GM12801 (cell line): ENCODE measurements around the gene TRIM24.

Source experiments
- CTCF ChIP-seq: IDR thresholded peaks from one replicate; pipeline ENCODE4 v1.5.1; 2011; ENCODE audit warnings: control low read depth; ENCODE audit not compliant: insufficient read length; ENCODE audit errors: extremely low read depth

Gene TRIM24

GRCh38 chr7:138618506-138618905, 158.4 kb downstream of the TRIM24 start:
- TF ChIP-seq CTCF: no peak

GRCh38 chr7:138618933-138619332, 158.9 kb downstream of the TRIM24 start:
- TF ChIP-seq CTCF: no peak

GRCh38 chr7:138622841-138623240, 162.8 kb downstream of the TRIM24 start:
- TF ChIP-seq CTCF: no peak

- TF ChIP-seq CTCF: no peak
These were observed 165.2 kb downstream of the TRIM24 start for GRCh38 chr7:138625084-138625848.

DNA sequence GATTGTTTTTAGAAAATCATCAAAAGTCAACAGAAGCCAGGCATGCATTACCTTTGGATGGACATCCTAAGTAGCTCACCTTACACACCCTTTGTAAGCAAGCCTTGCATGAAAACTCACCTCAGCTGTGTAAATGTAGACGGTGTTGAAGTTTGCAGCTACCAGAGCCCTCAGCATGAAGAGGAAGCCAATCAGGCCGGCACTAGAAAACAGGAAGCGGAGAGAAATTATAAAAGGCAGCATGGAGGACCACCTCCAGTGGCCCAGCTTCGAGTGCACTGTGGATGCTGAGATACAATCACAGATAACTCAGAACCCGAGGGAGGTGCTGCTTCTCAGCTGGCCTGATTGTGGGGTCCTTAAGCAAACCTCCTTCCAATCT, 165.8 kb downstream of the TRIM24 start:
- no peak for TF ChIP-seq CTCF

- TF ChIP-seq CTCF: no peak
These were observed 166.8 kb downstream of the TRIM24 start for GRCh38 chr7:138626846-138627245.

- TF ChIP-seq CTCF: no peak
These were observed 167.3 kb downstream of the TRIM24 start for GRCh38 chr7:138627361-138627760.

DNA sequence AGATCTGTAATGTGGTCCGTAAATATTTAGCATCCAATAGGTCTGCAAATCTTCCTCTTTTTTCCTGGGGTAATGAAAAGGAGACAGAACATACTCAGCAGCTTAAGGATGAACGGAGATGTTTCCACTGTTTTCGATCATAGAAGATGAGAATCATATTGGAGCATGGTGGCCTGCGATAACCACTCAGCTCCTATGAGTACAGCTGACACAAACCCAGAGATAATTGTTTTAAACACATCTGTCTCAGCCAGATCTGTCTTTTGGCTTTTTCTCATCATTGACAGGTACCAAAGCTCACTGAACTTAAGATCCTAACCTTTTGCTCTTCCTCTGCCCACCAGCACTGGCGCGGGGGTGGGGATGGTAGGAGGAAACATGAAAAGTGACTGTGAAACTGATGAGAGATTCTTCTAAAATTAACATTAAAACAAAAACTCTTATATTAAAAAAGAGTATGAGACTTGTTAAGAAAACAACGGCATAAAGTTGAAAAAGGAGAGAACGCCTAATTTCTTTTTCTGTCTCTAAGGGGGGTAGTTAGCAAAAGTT, 170.1 kb downstream of the TRIM24 start:
- no peak for TF ChIP-seq CTCF
